Measurements from ENCODE around the gene TUBB6. TPM values are rescaled to one million over a fixed set of nuclear protein-coding genes. Genes with fewer than 3 reads are reported as not detected.

Gene TUBB6
- total RNA-seq, 1 experiment from 2014 or later = 240 TPM

GRCh38 chr18:12287131-12287681 is 20.8 kb upstream of the TUBB6 start (continued):
- TF ChIP-seq AFF4 (CRISPR knock-in tag; IDR thresholded peaks at IDR 0.05; ENCODE audit: borderline replicate concordance) (no peak), JUN (CRISPR knock-in tag; IDR thresholded peaks at IDR 0.05) (no peak), ARID4B (CRISPR knock-in tag; IDR thresholded peaks at IDR 0.05; ENCODE audit: borderline replicate concordance) (0 out of 2 replicates have a peak, but pooled peaks have one; percentile 55), GTF2I (CRISPR knock-in tag; conservative IDR thresholded peaks at IDR 0.05) (no peak), NFATC4 (CRISPR knock-in tag; IDR thresholded peaks at IDR 0.05) (no peak), FOXP4 (CRISPR knock-in tag; IDR thresholded peaks at IDR 0.05) (no peak), OVOL2 (CRISPR knock-in tag; IDR thresholded peaks at IDR 0.05; ENCODE audit: borderline replicate concordance) (no peak), FOXJ3 (CRISPR knock-in tag; IDR thresholded peaks at IDR 0.05; ENCODE audit: borderline replicate concordance) (no peak), SP1 (CRISPR knock-in tag; conservative IDR thresholded peaks at IDR 0.05) (no peak), E2F5 (CRISPR knock-in tag; IDR thresholded peaks at IDR 0.05) (no peak), HMGA2 (CRISPR knock-in tag; IDR thresholded peaks at IDR 0.05) (no peak), ATF3 (CRISPR knock-in tag; conservative IDR thresholded peaks at IDR 0.05) (no peak), SMAD4 (CRISPR knock-in tag; IDR thresholded peaks at IDR 0.05) (no peak), CBFB (CRISPR knock-in tag; IDR thresholded peaks at IDR 0.05; ENCODE audit: low read depth) (no peak), USF2 (CRISPR knock-in tag; IDR thresholded peaks at IDR 0.05) (no peak), ZNF138 (CRISPR knock-in tag; conservative IDR thresholded peaks at IDR 0.05) (no peak), NR2C2 (CRISPR knock-in tag; IDR thresholded peaks at IDR 0.05) (no peak), NFE2L1 (CRISPR knock-in tag; IDR thresholded peaks at IDR 0.05) (no peak), ZNF232 (CRISPR knock-in tag; IDR thresholded peaks at IDR 0.05) (peak; percentile 26; the same call in 1 of the 2 replicates), ZNF512 (CRISPR knock-in tag; IDR thresholded peaks at IDR 0.05; ENCODE audit: borderline replicate concordance) (no peak), NR3C1 (CRISPR knock-in tag; conservative IDR thresholded peaks at IDR 0.05; ENCODE audit: low read depth) (no peak), IRF1 (CRISPR knock-in tag; IDR thresholded peaks at IDR 0.05) (no peak), JAZF1 (CRISPR knock-in tag; IDR thresholded peaks at IDR 0.05) (no peak), CREM (CRISPR knock-in tag; IDR thresholded peaks at IDR 0.05) (no peak)

All from WTC11 (cell line).